ENCODE data around the gene CDH13.

CDH13 gene

DNA sequence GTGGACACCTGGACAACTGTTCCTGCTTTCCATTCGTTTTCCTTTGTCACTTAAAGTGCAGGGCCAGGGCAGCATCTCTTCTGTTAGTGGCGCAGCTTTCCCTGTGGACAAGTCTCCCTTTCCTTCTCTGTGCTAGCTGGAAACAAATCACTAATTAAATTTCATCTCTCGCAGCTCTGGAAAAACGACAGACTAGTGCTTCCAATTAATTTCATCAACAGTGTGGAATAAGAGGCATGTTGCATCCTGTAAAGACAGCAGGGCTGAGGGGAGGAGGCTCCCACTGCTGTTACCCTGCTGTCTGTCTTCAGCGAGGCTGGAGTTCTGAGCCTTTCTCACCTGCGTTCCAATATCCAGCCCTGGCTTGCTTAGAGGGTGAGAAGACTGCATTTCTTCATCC is 828.9 kb downstream of the CDH13 start:
- Histone ChIP-seq H3K27me3 (replicated peaks; ENCODE audit: control insufficient read depth, insufficient read depth, low read length) (no peaks in the 10 kb centered on the region), H3K9ac (ENCODE audit: low read length) (no peak overlapping the region), H3K4me3 (ENCODE audit: low read length) (no peak overlapping the region), H3K9me3 (ENCODE audit: control insufficient read depth, low read length) (no peaks in the 10 kb centered on the region), H3K4me1 (ENCODE audit: control insufficient read depth, insufficient read depth, low read length) (peaks cover 9% of the 10 kb centered on the region), H3K36me3 (ENCODE audit: control insufficient read depth, insufficient read depth, low read length, severe bottlenecking) (no peaks in the 10 kb centered on the region)
- no peak for DNase-seq (ENCODE audit: low read depth)

DNA sequence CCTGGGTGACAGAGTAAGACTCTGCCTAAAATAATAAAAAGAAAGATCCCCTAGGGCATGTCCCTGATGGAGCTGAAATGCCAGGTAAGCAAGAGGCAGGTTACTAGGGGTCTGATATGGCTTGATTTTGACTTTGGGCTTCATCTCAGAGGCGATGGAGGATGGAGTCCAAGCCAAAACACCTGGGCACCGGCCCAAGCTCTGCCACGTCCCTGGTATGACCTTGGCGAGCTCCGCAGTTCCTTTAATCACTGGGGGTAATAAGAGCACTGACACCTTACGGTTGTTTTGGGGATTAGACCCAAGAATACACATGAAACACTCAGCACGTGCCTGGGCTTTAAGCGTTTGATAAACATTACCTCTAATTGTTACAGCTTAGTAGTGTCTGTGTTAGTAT is 830.2 kb downstream of the CDH13 start:
- Histone ChIP-seq H3K9ac (ENCODE audit: low read length) (no peak overlapping the region), H3K9me3 (ENCODE audit: control insufficient read depth, low read length) (no peaks in the 10 kb centered on the region)

GRCh38 chr16:83458612-83459011 is 831.8 kb downstream of the CDH13 start:
- Histone ChIP-seq H3K4me1 (ENCODE audit: control insufficient read depth, insufficient read depth, low read length) (peaks cover 9% of the 10 kb centered on the region), H3K36me3 (ENCODE audit: control insufficient read depth, insufficient read depth, low read length, severe bottlenecking) (no peaks in the 10 kb centered on the region), H3K9ac (ENCODE audit: low read length) (no peak overlapping the region), H3K9me3 (ENCODE audit: control insufficient read depth, low read length) (no peaks in the 10 kb centered on the region), H3K4me3 (ENCODE audit: low read length) (no peak overlapping the region), H3K27me3 (replicated peaks; ENCODE audit: control insufficient read depth, insufficient read depth, low read length) (no peaks in the 10 kb centered on the region)
- DNase-seq (ENCODE audit: low read depth), result peak; percentile 67

More for the DNA sequence above, 830.2 kb downstream of the CDH13 start:
- H3K27me3 ChIP-seq (replicated peaks; ENCODE audit: control insufficient read depth, insufficient read depth, low read length), result no peaks in the 10 kb centered on the region
- no peak overlapping the region for H3K4me3 ChIP-seq (ENCODE audit: low read length)
- H3K4me1 ChIP-seq (ENCODE audit: control insufficient read depth, insufficient read depth, low read length), result peaks cover 9% of the 10 kb centered on the region
- DNase-seq (ENCODE audit: low read depth), result no peak
- H3K36me3 ChIP-seq (ENCODE audit: control insufficient read depth, insufficient read depth, low read length, severe bottlenecking), result no peaks in the 10 kb centered on the region

GRCh38 chr16:83464991-83465390 is 838.2 kb downstream of the CDH13 start:
- Histone ChIP-seq H3K9ac (ENCODE audit: low read length) (no peak overlapping the region), H3K27me3 (replicated peaks; ENCODE audit: control insufficient read depth, insufficient read depth, low read length) (no peaks in the 10 kb centered on the region), H3K4me1 (ENCODE audit: control insufficient read depth, insufficient read depth, low read length) (peaks cover 1% of the 10 kb centered on the region), H3K36me3 (ENCODE audit: control insufficient read depth, insufficient read depth, low read length, severe bottlenecking) (no peaks in the 10 kb centered on the region), H3K9me3 (ENCODE audit: control insufficient read depth, low read length) (no peaks in the 10 kb centered on the region), H3K4me3 (ENCODE audit: low read length) (no peak overlapping the region)
- no peak for DNase-seq (ENCODE audit: low read depth)

DNA sequence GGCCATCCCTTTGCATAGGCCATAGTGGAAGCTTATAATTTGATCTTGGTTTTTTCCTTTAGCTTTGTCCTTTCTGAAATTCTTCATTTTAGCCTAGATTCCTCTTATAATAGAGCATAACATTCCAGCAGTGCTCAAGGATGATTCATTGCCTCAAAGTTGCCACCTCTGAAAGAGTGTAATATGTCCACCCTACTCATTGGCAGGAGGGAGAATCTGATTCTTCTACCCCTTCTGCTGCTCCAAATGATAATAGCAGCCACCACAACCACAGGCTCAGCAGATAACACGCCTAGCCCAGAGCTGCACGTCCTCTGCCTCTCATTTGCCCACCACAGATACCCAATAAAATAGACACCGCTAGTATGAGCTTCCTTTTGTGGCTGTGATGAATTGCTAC is 843.6 kb downstream of the CDH13 start:
- Histone ChIP-seq H3K4me1 (ENCODE audit: control insufficient read depth, insufficient read depth, low read length) (peaks cover 24% of the 10 kb centered on the region), H3K9ac (ENCODE audit: low read length) (no peak overlapping the region), H3K27me3 (replicated peaks; ENCODE audit: control insufficient read depth, insufficient read depth, low read length) (no peaks in the 10 kb centered on the region), H3K9me3 (ENCODE audit: control insufficient read depth, low read length) (no peaks in the 10 kb centered on the region), H3K4me3 (ENCODE audit: low read length) (no peak overlapping the region), H3K36me3 (ENCODE audit: control insufficient read depth, insufficient read depth, low read length, severe bottlenecking) (no peaks in the 10 kb centered on the region)
- peak; percentile 63 for DNase-seq (ENCODE audit: low read depth)

DNA sequence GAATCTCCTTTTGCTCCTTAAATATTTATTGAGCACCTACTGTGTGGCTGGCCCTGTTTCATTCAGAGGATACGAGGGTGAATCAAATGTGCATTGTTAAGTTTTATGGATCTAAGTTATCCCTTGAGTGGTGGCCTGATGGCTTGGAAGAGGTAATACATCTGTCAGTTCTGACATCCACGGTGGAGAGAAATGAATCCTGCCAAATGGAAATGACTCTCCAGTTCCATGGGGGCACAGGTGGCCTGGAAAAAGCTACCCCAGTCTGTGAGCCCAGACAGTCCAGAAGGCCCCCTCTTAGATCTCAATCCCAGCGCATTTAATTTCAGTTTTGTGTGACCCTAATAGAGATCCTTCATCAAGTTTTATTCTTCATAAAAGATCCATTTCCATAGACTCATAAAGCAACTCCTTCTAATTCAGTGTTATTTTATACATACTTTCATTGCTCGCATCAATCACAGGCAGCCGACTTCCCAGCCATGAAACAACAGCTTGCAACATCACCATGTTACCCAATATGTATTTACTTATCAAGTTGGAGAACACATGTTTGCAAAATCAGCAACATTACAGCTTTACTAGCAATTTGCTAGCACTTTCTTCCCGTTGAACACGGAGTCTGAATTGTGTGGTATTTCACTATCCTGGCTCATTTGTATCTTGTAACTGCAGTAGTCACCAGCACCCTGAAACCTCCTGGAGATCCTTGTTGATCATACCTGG is 846.2 kb downstream of the CDH13 start:
- peaks cover 27% of the 10 kb centered on the region for H3K4me1 ChIP-seq (ENCODE audit: control insufficient read depth, insufficient read depth, low read length)
- DNase-seq (ENCODE audit: low read depth), result peak; percentile 88
- no peak overlapping the region for H3K4me3 ChIP-seq (ENCODE audit: low read length)
- H3K9ac ChIP-seq (ENCODE audit: low read length), result no peak overlapping the region
- H3K9me3 ChIP-seq (ENCODE audit: control insufficient read depth, low read length), result no peaks in the 10 kb centered on the region
- H3K27me3 ChIP-seq (replicated peaks; ENCODE audit: control insufficient read depth, insufficient read depth, low read length), result no peaks in the 10 kb centered on the region
- H3K36me3 ChIP-seq (ENCODE audit: control insufficient read depth, insufficient read depth, low read length, severe bottlenecking), result no peaks in the 10 kb centered on the region

DNA sequence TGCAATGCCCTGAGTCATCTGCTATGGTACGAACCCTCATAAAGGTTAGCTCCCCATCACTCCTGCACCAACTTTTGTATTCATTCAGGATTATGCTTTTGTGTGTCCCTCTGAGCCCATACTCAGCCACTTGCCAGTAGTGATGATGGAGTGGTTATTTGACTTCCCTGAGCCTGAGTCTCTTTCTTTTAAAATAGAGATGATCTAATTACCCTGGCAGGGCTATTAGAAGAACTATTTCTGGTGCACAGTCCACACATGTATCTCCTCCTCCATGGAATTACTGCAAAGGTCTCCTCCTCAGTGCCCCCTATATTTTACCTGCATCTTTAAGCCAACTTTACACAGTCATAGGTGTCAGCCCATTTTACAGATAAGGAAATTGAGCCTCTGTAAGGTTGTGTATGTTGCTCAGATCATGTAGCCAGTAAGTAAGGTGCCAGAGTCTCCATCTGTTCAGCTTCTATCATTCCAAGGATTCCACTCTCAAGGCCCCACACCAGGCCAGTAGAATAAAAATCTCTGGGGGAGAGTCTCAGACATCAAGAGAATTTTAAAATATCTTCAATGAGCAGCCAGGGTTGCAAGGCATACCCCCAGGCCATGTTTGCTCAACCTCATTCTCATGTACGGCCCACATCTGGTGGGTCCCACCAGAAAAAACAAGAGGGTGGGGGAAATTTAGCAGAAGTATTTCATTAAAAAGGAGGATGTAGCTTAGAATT is 847.3 kb downstream of the CDH13 start:
- H3K36me3 ChIP-seq (ENCODE audit: control insufficient read depth, insufficient read depth, low read length, severe bottlenecking), result no peaks in the 10 kb centered on the region
- no peak overlapping the region for H3K4me3 ChIP-seq (ENCODE audit: low read length)

GRCh38 chr16:83475108-83475507 is 848.3 kb downstream of the CDH13 start:
- no peaks in the 10 kb centered on the region for H3K36me3 ChIP-seq (ENCODE audit: control insufficient read depth, insufficient read depth, low read length, severe bottlenecking)
- peaks cover 25% of the 10 kb centered on the region for H3K4me1 ChIP-seq (ENCODE audit: control insufficient read depth, insufficient read depth, low read length)
- H3K27me3 ChIP-seq (replicated peaks; ENCODE audit: control insufficient read depth, insufficient read depth, low read length), result no peaks in the 10 kb centered on the region
- no peak overlapping the region for H3K9ac ChIP-seq (ENCODE audit: low read length)
- no peaks in the 10 kb centered on the region for H3K9me3 ChIP-seq (ENCODE audit: control insufficient read depth, low read length)
- H3K4me3 ChIP-seq (ENCODE audit: low read length), result no peak overlapping the region
- no peak for DNase-seq (ENCODE audit: low read depth)

More for the DNA sequence above, 847.3 kb downstream of the CDH13 start:
- Histone ChIP-seq H3K4me1 (ENCODE audit: control insufficient read depth, insufficient read depth, low read length) (peaks cover 27% of the 10 kb centered on the region), H3K9ac (ENCODE audit: low read length) (no peak overlapping the region), H3K27me3 (replicated peaks; ENCODE audit: control insufficient read depth, insufficient read depth, low read length) (no peaks in the 10 kb centered on the region), H3K9me3 (ENCODE audit: control insufficient read depth, low read length) (no peaks in the 10 kb centered on the region)
- peak; percentile 21 for DNase-seq (ENCODE audit: low read depth)

DNA sequence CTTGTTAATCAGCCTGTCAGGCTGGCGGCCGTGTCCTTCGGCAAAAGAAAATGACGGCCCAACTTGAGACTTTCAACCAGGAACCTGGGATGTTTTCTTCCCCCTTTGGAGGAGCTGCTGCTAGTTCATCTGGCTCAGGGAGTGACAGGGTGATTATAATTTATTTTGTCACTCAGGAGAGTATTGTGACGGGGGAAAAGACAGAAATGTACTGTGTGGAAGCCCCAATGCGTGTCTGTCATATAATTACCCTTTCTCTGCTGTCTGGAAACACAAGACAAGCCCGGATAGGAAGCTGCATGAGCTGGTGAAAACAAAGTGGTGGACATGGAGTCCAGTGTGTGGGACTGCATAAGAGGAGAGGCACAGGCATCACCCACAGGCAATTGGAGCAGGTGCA is 854.8 kb downstream of the CDH13 start:
- Histone ChIP-seq H3K27me3 (replicated peaks; ENCODE audit: control insufficient read depth, insufficient read depth, low read length) (no peaks in the 10 kb centered on the region), H3K36me3 (ENCODE audit: control insufficient read depth, insufficient read depth, low read length, severe bottlenecking) (no peaks in the 10 kb centered on the region), H3K9ac (ENCODE audit: low read length) (no peak overlapping the region), H3K4me3 (ENCODE audit: low read length) (no peak overlapping the region), H3K4me1 (ENCODE audit: control insufficient read depth, insufficient read depth, low read length) (peaks cover 20% of the 10 kb centered on the region), H3K9me3 (ENCODE audit: control insufficient read depth, low read length) (no peaks in the 10 kb centered on the region)
- no peak for DNase-seq (ENCODE audit: low read depth)

- H3K9ac ChIP-seq (ENCODE audit: low read length), result no peak overlapping the region
- H3K36me3 ChIP-seq (ENCODE audit: control insufficient read depth, insufficient read depth, low read length, severe bottlenecking), result no peaks in the 10 kb centered on the region
- no peaks in the 10 kb centered on the region for H3K27me3 ChIP-seq (replicated peaks; ENCODE audit: control insufficient read depth, insufficient read depth, low read length)
- H3K4me1 ChIP-seq (ENCODE audit: control insufficient read depth, insufficient read depth, low read length), result peaks cover 16% of the 10 kb centered on the region
- H3K9me3 ChIP-seq (ENCODE audit: control insufficient read depth, low read length), result no peaks in the 10 kb centered on the region
- no peak overlapping the region for H3K4me3 ChIP-seq (ENCODE audit: low read length)
- DNase-seq (ENCODE audit: low read depth), result no peak
These were observed 855.9 kb downstream of the CDH13 start for GRCh38 chr16:83482545-83483162.

DNA sequence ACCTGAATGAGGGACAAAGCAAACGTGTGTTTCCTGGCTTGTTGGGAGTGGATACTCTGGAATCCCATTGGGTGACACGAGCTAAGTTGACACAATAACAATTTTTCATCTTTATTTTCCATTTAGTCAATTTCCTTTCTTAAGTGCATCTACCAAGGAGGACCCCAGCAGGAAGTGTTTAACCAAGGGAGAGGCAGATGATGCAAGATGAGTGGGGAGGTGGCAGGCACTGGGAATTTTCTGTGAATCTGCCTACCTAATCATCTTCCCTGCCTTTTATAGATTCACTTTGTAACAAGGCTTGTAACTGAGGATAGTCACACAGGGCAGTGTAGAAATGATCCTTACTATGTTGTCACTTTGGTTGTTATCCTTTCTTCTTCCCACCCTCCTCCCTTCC is 863.3 kb downstream of the CDH13 start:
- Histone ChIP-seq H3K36me3 (ENCODE audit: control insufficient read depth, insufficient read depth, low read length, severe bottlenecking) (no peaks in the 10 kb centered on the region), H3K27me3 (replicated peaks; ENCODE audit: control insufficient read depth, insufficient read depth, low read length) (no peaks in the 10 kb centered on the region), H3K4me3 (ENCODE audit: low read length) (no peak overlapping the region), H3K9me3 (ENCODE audit: control insufficient read depth, low read length) (no peaks in the 10 kb centered on the region), H3K4me1 (ENCODE audit: control insufficient read depth, insufficient read depth, low read length) (no peaks in the 10 kb centered on the region), H3K9ac (ENCODE audit: low read length) (no peak overlapping the region)
- DNase-seq (ENCODE audit: low read depth), result no peak

Data from adipocyte (in vitro differentiated cells).